ENCODE results near the gene ITGB3BP. TPM values are rescaled to one million over a fixed set of nuclear protein-coding genes. Genes with fewer than 3 reads are reported as not detected.

Gene ITGB3BP
- total RNA-seq, 1 experiment from 2014 or later, result 44.8 TPM

GRCh38 chr1:63411066-63411465 is 112.0 kb downstream of the ITGB3BP start:
- intact Hi-C loops (cut with micrococcal nuclease), result no loop called here
- no peaks in the 10 kb centered on the region for H4K20me1 ChIP-seq (ENCODE audit: low read length)
- no peaks in the 10 kb centered on the region for H3K79me2 ChIP-seq (ENCODE audit: low read length)
- H3K27me3 ChIP-seq (ENCODE audit: low read length), result no peaks in the 10 kb centered on the region
- H3F3A ChIP-seq (ENCODE audit: low read length, unreplicated experiment), result no peaks in the 10 kb centered on the region
- H2AFZ ChIP-seq (ENCODE audit: low read length), result no peak overlapping the region
- ChIA-PET CTCF (no interaction called here), POLR2A (ENCODE audit: unreplicated experiment) (no interaction called here)
- H3K9me2 ChIP-seq (replicated peaks; ENCODE audit: low read length), result no peaks in the 10 kb centered on the region
- H3K4me2 ChIP-seq (ENCODE audit: low read length), result no peak overlapping the region
- H3K9me3 ChIP-seq (ENCODE audit: low read length), result no peaks in the 10 kb centered on the region
- no peak overlapping the region for H3K9ac ChIP-seq (ENCODE audit: low read length)
- ATAC-seq (no peak), DNase-seq (no peak)
- H3K4me1 ChIP-seq (ENCODE audit: insufficient read depth, low read length), result peaks cover 3% of the 10 kb centered on the region; the same call in 1 of the 2 replicates
- no peaks in the 10 kb centered on the region for H3K36me3 ChIP-seq (ENCODE audit: low read depth, low read length)
- TF ChIP-seq CTCF (conservative IDR thresholded peaks at IDR 0.05; ENCODE audit: low read depth, low read length), result no peak
- TF ChIP-seq EZH2phosphoT487 (IDR thresholded peaks at IDR 0.05; ENCODE audit: borderline replicate concordance, low read length), result no peak
- no peak for TF ChIP-seq EZH2 (IDR thresholded peaks at IDR 0.05; ENCODE audit: low read length, unreplicated experiment)
- H3K4me3 ChIP-seq (ENCODE audit: low read length), result no peak overlapping the region
- no TSS peak for BruUV-seq (replicated peaks)
- H3K27ac ChIP-seq (ENCODE audit: low read length), result no peak overlapping the region

GRCh38 chr1:63408331-63408730 is 114.7 kb downstream of the ITGB3BP start:
- no peak for DNase-seq
- intact Hi-C loops (cut with micrococcal nuclease), result no loop called here
- ChIA-PET POLR2A (ENCODE audit: unreplicated experiment) (no interaction called here), CTCF (no interaction called here)
- H3K4me1 ChIP-seq (ENCODE audit: insufficient read depth, low read length), result peaks cover 23% of the 10 kb centered on the region
- ATAC-seq, result no peak
- H3K27ac ChIP-seq (ENCODE audit: low read length), result no peak overlapping the region
- H3K9ac ChIP-seq (ENCODE audit: low read length), result no peak overlapping the region
- TF ChIP-seq CTCF (conservative IDR thresholded peaks at IDR 0.05; ENCODE audit: low read depth, low read length), result no peak
- no peak for TF ChIP-seq EZH2phosphoT487 (IDR thresholded peaks at IDR 0.05; ENCODE audit: borderline replicate concordance, low read length)
- no peak for TF ChIP-seq EZH2 (IDR thresholded peaks at IDR 0.05; ENCODE audit: low read length, unreplicated experiment)
- no peaks in the 10 kb centered on the region for H3K9me3 ChIP-seq (ENCODE audit: low read length)
- H3F3A ChIP-seq (ENCODE audit: low read length, unreplicated experiment), result no peaks in the 10 kb centered on the region
- no peak overlapping the region for H3K4me3 ChIP-seq (ENCODE audit: low read length)
- H3K27me3 ChIP-seq (ENCODE audit: low read length), result no peaks in the 10 kb centered on the region
- H3K36me3 ChIP-seq (ENCODE audit: low read depth, low read length), result no peaks in the 10 kb centered on the region
- no TSS peak for BruUV-seq (replicated peaks)
- H3K79me2 ChIP-seq (ENCODE audit: low read length), result no peaks in the 10 kb centered on the region
- no peak overlapping the region for H3K4me2 ChIP-seq (ENCODE audit: low read length)
- no peaks in the 10 kb centered on the region for H4K20me1 ChIP-seq (ENCODE audit: low read length)
- H2AFZ ChIP-seq (ENCODE audit: low read length), result no peak overlapping the region
- H3K9me2 ChIP-seq (replicated peaks; ENCODE audit: low read length), result no peaks in the 10 kb centered on the region

GRCh38 chr1:63407002-63407401 is 116.0 kb downstream of the ITGB3BP start:
- DNase-seq (no peak), ATAC-seq (no peak)
- H3F3A ChIP-seq (ENCODE audit: low read length, unreplicated experiment), result no peaks in the 10 kb centered on the region
- H2AFZ ChIP-seq (ENCODE audit: low read length), result no peak overlapping the region
- H3K4me2 ChIP-seq (ENCODE audit: low read length), result no peak overlapping the region
- H3K9me2 ChIP-seq (replicated peaks; ENCODE audit: low read length), result no peaks in the 10 kb centered on the region
- no peaks in the 10 kb centered on the region for H3K79me2 ChIP-seq (ENCODE audit: low read length)
- no peaks in the 10 kb centered on the region for H3K27me3 ChIP-seq (ENCODE audit: low read length)
- no peaks in the 10 kb centered on the region for H3K36me3 ChIP-seq (ENCODE audit: low read depth, low read length)
- no peaks in the 10 kb centered on the region for H4K20me1 ChIP-seq (ENCODE audit: low read length)
- H3K9ac ChIP-seq (ENCODE audit: low read length), result no peak overlapping the region
- peaks cover 27% of the 10 kb centered on the region for H3K4me1 ChIP-seq (ENCODE audit: insufficient read depth, low read length)
- no peaks in the 10 kb centered on the region for H3K9me3 ChIP-seq (ENCODE audit: low read length)
- no peak for TF ChIP-seq EZH2 (IDR thresholded peaks at IDR 0.05; ENCODE audit: low read length, unreplicated experiment)
- TF ChIP-seq EZH2phosphoT487 (IDR thresholded peaks at IDR 0.05; ENCODE audit: borderline replicate concordance, low read length), result no peak
- no peak for TF ChIP-seq CTCF (conservative IDR thresholded peaks at IDR 0.05; ENCODE audit: low read depth, low read length)
- no TSS peak for BruUV-seq (replicated peaks)
- ChIA-PET POLR2A (ENCODE audit: unreplicated experiment) (no interaction called here), CTCF (no interaction called here)
- H3K27ac ChIP-seq (ENCODE audit: low read length), result no peak overlapping the region
- intact Hi-C loops (cut with micrococcal nuclease), result no loop called here
- no peak overlapping the region for H3K4me3 ChIP-seq (ENCODE audit: low read length)
